GM19395 (cell line): Measurements from ENCODE around the gene UCK2.

ENCODE experiments used
- ATAC-seq: cut with Tn5 transposase; IDR thresholded peaks from one replicate; pipeline ENCODE4 v1.9.1; 2021; ENCODE audit warnings: mild to moderate bottlenecking, moderate library complexity; ENCODE audit not compliant: unreplicated experiment

UCK2 gene

GRCh38 chr1:165877411-165877810 lies 50.0 kb downstream of the UCK2 start:
- no peak for ATAC-seq

GRCh38 chr1:165877940-165878556 lies 50.6 kb downstream of the UCK2 start:
- peak; percentile 69 for ATAC-seq

- no peak for ATAC-seq
These were observed 52.5 kb downstream of the UCK2 start for GRCh38 chr1:165879946-165880345.

- no peak for ATAC-seq
These were observed 53.6 kb downstream of the UCK2 start for GRCh38 chr1:165880993-165881392.

- peak; percentile 42 for ATAC-seq
These were observed 54.9 kb downstream of the UCK2 start for GRCh38 chr1:165882168-165882837.

- ATAC-seq: no peak
These were observed 55.6 kb downstream of the UCK2 start for GRCh38 chr1:165883056-165883455.

GRCh38 chr1:165884009-165884689 lies 56.7 kb downstream of the UCK2 start:
- no peak for ATAC-seq

GRCh38 chr1:165884690-165885304 lies 57.4 kb downstream of the UCK2 start:
- ATAC-seq: no peak

- ATAC-seq: no peak
These were observed 57.9 kb downstream of the UCK2 start for GRCh38 chr1:165885305-165885694.

- ATAC-seq: no peak
These were observed 58.8 kb downstream of the UCK2 start for GRCh38 chr1:165886193-165886592.

- ATAC-seq: no peak
These were observed 59.6 kb downstream of the UCK2 start for GRCh38 chr1:165886983-165887382.

- ATAC-seq: no peak
These were observed 60.6 kb downstream of the UCK2 start for GRCh38 chr1:165887877-165888551.

- no peak for ATAC-seq
These were observed 61.1 kb downstream of the UCK2 start for GRCh38 chr1:165888552-165888920.

GRCh38 chr1:165890684-165891083 lies 63.3 kb downstream of the UCK2 start:
- no peak for ATAC-seq

- no peak for ATAC-seq
These were observed 63.9 kb downstream of the UCK2 start for GRCh38 chr1:165891111-165891860.

- no peak for ATAC-seq
These were observed 65.5 kb downstream of the UCK2 start for GRCh38 chr1:165892935-165893334.

- no peak for ATAC-seq
These were observed 66.1 kb downstream of the UCK2 start for GRCh38 chr1:165893507-165893906.

- no peak for ATAC-seq
These were observed 67.2 kb downstream of the UCK2 start for GRCh38 chr1:165894591-165894990.

GRCh38 chr1:165895451-165895871 lies 68.0 kb downstream of the UCK2 start:
- no peak for ATAC-seq

- no peak for ATAC-seq
These were observed 68.9 kb downstream of the UCK2 start for GRCh38 chr1:165896277-165896676.
